GM12873 (cell line): ENCODE data around the gene SMIM9.

Source experiments
- CTCF ChIP-seq: IDR thresholded peaks from 2 replicates; pipeline ENCODE4 v1.5.1; 2012; ENCODE audit warnings: low read depth, mild to moderate bottlenecking, moderate library complexity, low read length, control low read depth; ENCODE audit not compliant: insufficient read depth; ENCODE audit errors: missing control alignments

SMIM9 gene

GRCh38 chrX:154829926-154830442, 4.5 kb downstream of the SMIM9 start:
- TF ChIP-seq CTCF, result no peak

- TF ChIP-seq CTCF, result no peak
Measured at GRCh38 chrX:154829134-154829533, 5.3 kb downstream of the SMIM9 start.

GRCh38 chrX:154828016-154828408, 6.5 kb downstream of the SMIM9 start:
- no peak for TF ChIP-seq CTCF

- TF ChIP-seq CTCF, result no peak
Measured at GRCh38 chrX:154827194-154828015, 7.1 kb downstream of the SMIM9 start.

GRCh38 chrX:154824638-154825037, 9.8 kb downstream of the SMIM9 start:
- no peak for TF ChIP-seq CTCF

GRCh38 chrX:154822029-154822428, 12.4 kb downstream of the SMIM9 start:
- no peak for TF ChIP-seq CTCF

GRCh38 chrX:154821523-154821922, 12.9 kb downstream of the SMIM9 start:
- no peak for TF ChIP-seq CTCF
